ENCODE measurements around the gene DDX11. TPM values are rescaled to one million over a fixed set of nuclear protein-coding genes. Genes with fewer than 3 reads are reported as not detected.

Gene DDX11
- polyA plus RNA-seq, 1 of the 3 experiments (the other 2 are of a cell fraction) = 33.4 TPM

DNA sequence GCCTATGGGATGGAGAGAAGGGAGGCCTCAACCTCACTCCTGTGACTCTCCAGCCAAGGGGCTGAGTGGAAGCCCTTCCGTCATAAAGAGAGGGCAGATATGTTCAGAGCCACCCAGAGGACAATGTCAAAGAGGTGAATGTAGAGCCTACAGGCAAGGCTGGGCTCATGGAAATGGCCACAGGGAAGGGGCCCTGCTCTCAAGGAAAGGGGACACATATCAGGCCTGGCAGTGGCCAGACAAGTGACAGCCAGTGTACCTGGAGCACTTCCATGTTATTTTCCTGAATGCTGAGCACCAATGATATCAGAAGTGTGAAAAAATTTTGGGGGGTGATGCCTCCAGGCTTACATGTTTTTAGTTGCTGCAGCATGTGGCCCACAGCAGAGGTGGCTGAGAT, 36.6 kb upstream of the DDX11 start:
- H3K9ac ChIP-seq = no peak overlapping the region
- H3K79me2 ChIP-seq (ENCODE audit: insufficient read depth) = no peaks in the 10 kb centered on the region
- no peaks in the 10 kb centered on the region for H4K20me1 ChIP-seq (ENCODE audit: insufficient read depth)
- no peaks in the 10 kb centered on the region for H3K36me3 ChIP-seq (replicated peaks in 1 of 2; ENCODE audit: control insufficient read depth in 1 of 2, insufficient read depth in 2 of 2, low read length in 1 of 2)
- no peak overlapping the region for H3K27ac ChIP-seq (ENCODE audit: low read depth in 2 of 2, low read length in 1 of 2)
- no peak overlapping the region for H3K4me3 ChIP-seq (ENCODE audit: low read depth in 2 of 2, low read length in 1 of 2)
- H2AFZ ChIP-seq (ENCODE audit: low read depth) = no peak overlapping the region
- DNase-seq = no peak
- H3K9me2 ChIP-seq = no peaks in the 10 kb centered on the region
- ChIA-PET CTCF (no interaction called here), POLR2A (no interaction called here)
- H3K4me1 ChIP-seq (ENCODE audit: control insufficient read depth in 1 of 2, insufficient read depth in 2 of 2, low read depth in 1 of 2, low read length in 1 of 2) = no peaks in the 10 kb centered on the region
- no peaks in the 10 kb centered on the region for H3F3A ChIP-seq (replicated peaks; ENCODE audit: insufficient read depth)
- no peak overlapping the region for H3K4me2 ChIP-seq
- no peaks in the 10 kb centered on the region for H3K27me3 ChIP-seq (ENCODE audit: insufficient read depth)
- WGBS (ENCODE audit: low lambda C conversion rate) = 89% methylated on average over 1 of the region's 1 CpG
- TF ChIP-seq, protein P1, sequence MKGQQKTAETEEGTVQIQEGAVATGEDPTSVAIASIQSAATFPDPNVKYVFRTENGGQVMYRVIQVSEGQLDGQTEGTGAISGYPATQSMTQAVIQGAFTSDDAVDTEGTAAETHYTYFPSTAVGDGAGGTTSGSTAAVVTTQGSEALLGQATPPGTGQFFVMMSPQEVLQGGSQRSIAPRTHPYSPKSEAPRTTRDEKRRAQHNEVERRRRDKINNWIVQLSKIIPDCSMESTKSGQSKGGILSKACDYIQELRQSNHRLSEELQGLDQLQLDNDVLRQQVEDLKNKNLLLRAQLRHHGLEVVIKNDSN (IDR thresholded peaks at IDR 0.05; ENCODE audit: borderline replicate concordance, low read depth) = no peak
- TF ChIP-seq FOXM1 (IDR thresholded peaks at IDR 0.05; ENCODE audit: low read depth) (no peak), GATA2 (CRISPR knock-in tag; IDR thresholded peaks at IDR 0.05) (no peak), TAF1 (IDR thresholded peaks at IDR 0.05; ENCODE audit: borderline replicate concordance, low read depth, low read length) (no peak), SIN3A (IDR thresholded peaks at IDR 0.05; ENCODE audit: borderline replicate concordance, low read depth, low read length) (no peak), FOXJ3 (CRISPR knock-in tag; IDR thresholded peaks at IDR 0.05) (no peak), EP300 (IDR thresholded peaks at IDR 0.05; ENCODE audit: borderline replicate concordance in 1 of 2, low read depth in 1 of 2, low read length in 1 of 2) (no peak), FOSL2 (IDR thresholded peaks at IDR 0.05; ENCODE audit: borderline replicate concordance, low read depth) (no peak), EZH2phosphoT487 (IDR thresholded peaks at IDR 0.05; ENCODE audit: borderline replicate concordance, low read depth) (no peak)
- TF ChIP-seq, protein P2, sequence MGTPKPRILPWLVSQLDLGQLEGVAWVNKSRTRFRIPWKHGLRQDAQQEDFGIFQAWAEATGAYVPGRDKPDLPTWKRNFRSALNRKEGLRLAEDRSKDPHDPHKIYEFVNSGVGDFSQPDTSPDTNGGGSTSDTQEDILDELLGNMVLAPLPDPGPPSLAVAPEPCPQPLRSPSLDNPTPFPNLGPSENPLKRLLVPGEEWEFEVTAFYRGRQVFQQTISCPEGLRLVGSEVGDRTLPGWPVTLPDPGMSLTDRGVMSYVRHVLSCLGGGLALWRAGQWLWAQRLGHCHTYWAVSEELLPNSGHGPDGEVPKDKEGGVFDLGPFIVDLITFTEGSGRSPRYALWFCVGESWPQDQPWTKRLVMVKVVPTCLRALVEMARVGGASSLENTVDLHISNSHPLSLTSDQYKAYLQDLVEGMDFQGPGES (IDR thresholded peaks at IDR 0.05; ENCODE audit: low read depth, low read length) = no peak
- TF ChIP-seq, protein P3, sequence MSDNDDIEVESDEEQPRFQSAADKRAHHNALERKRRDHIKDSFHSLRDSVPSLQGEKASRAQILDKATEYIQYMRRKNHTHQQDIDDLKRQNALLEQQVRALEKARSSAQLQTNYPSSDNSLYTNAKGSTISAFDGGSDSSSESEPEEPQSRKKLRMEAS (IDR thresholded peaks at IDR 0.05; ENCODE audit: low read depth) = no peak
- H3K9me3 ChIP-seq = no peaks in the 10 kb centered on the region

DNA sequence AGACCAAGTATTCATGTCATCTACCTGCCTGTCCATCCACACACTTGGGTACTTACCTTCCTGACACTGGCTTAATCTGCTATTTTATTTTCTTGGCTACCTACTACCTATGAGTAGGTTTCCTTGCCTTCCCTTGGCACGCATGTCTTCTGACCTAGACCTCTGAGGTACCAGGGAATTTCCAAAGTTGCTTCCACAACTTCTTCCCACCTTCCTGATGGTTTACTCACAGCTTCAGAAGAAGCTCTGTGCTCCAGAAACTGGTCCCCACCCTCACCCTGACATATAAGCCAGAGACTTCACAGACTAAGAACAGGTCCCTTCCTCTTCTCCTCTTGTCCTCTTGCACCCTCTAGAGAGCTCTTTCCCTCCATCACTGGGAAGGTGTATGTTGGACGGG, 35.7 kb upstream of the DDX11 start:
- POLR2A ChIA-PET = no interaction called here
- H3K9me2 ChIP-seq = no peaks in the 10 kb centered on the region
- WGBS (ENCODE audit: low lambda C conversion rate) = 80% methylated on average over 2 of the region's 2 CpGs
- no peaks in the 10 kb centered on the region for H3K79me2 ChIP-seq (ENCODE audit: insufficient read depth)
- H3F3A ChIP-seq (replicated peaks; ENCODE audit: insufficient read depth) = no peaks in the 10 kb centered on the region
- TF ChIP-seq NRF1 (IDR thresholded peaks at IDR 0.05; ENCODE audit: low read depth, low read length) (no peak), MXI1 (IDR thresholded peaks at IDR 0.05; ENCODE audit: low read depth, low read length) (no peak)
- TF ChIP-seq, protein P2 (IDR thresholded peaks at IDR 0.05; ENCODE audit: low read depth, low read length) = no peak
- no peaks in the 10 kb centered on the region for H4K20me1 ChIP-seq (ENCODE audit: insufficient read depth)
- H3K4me3 ChIP-seq (ENCODE audit: low read depth in 2 of 2, low read length in 1 of 2) = no peak overlapping the region
- H2AFZ ChIP-seq (ENCODE audit: low read depth) = no peak overlapping the region
- DNase-seq = no peak
- CTCF ChIA-PET = interaction anchor here (1.1 kb wide), 1 partner anchor 10 kb away, joined by 3 read pairs; no protein-coding TSS in a partner anchor
- H3K27ac ChIP-seq (ENCODE audit: low read depth in 2 of 2, low read length in 1 of 2) = no peak overlapping the region
- H3K9ac ChIP-seq = no peak overlapping the region
- H3K36me3 ChIP-seq (replicated peaks in 1 of 2; ENCODE audit: control insufficient read depth in 1 of 2, insufficient read depth in 2 of 2, low read length in 1 of 2) = no peaks in the 10 kb centered on the region
- H3K4me2 ChIP-seq = no peak overlapping the region
- H3K4me1 ChIP-seq (ENCODE audit: control insufficient read depth in 1 of 2, insufficient read depth in 2 of 2, low read depth in 1 of 2, low read length in 1 of 2) = no peaks in the 10 kb centered on the region
- H3K27me3 ChIP-seq (ENCODE audit: insufficient read depth) = no peaks in the 10 kb centered on the region
- no peaks in the 10 kb centered on the region for H3K9me3 ChIP-seq

All from SK-N-SH (cell line).